BE2C (cell line): ENCODE results near the gene ANKRD13B.

Source experiments
- DNase-seq: peaks from one replicate; pipeline ENCODE4 v3.0.0-alpha.2; 2020
- H3K27me3 ChIP-seq: fragments of 250-450 bp; sonication (Bioruptor Pico); 2 replicates; pipeline ENCODE4 v1.5.1; 2020; ENCODE audit warnings: mild to moderate bottlenecking
- H3K36me3 ChIP-seq: fragments of 250-450 bp; sonication (Bioruptor Pico); 2 replicates; pipeline ENCODE4 v1.5.1; 2020; ENCODE audit warnings: mild to moderate bottlenecking
- H3K4me1 ChIP-seq: fragments of 250-450 bp; sonication (Bioruptor Pico); 2 replicates; pipeline ENCODE4 v1.5.1; 2020
- H3K4me3 ChIP-seq: 2 replicates; pipeline ENCODE4 v1.5.1; 2011; ENCODE audit warnings: low read depth, low read length
- H3K9me3 ChIP-seq: fragments of 250-450 bp; sonication (Bioruptor Pico); 2 replicates; pipeline ENCODE4 v1.5.1; 2020
- TF ChIP-seq, protein P1 (sequence below): IDR thresholded peaks from 2 replicates; pipeline ENCODE4 v1.5.1; 2012; ENCODE audit warnings: mild to moderate bottlenecking, low read depth, low read length

ANKRD13B gene

GRCh38 chr17:29614349-29615047 lies 21.6 kb downstream of the ANKRD13B start:
- Histone ChIP-seq H3K4me1 (no peaks in the 10 kb centered on the region), H3K4me3 (no peak overlapping the region), H3K9me3 (no peaks in the 10 kb centered on the region), H3K36me3 (peaks cover 13% of the 10 kb centered on the region), H3K27me3 (no peaks in the 10 kb centered on the region)
- DNase-seq: no peak
- TF ChIP-seq, protein P1, sequence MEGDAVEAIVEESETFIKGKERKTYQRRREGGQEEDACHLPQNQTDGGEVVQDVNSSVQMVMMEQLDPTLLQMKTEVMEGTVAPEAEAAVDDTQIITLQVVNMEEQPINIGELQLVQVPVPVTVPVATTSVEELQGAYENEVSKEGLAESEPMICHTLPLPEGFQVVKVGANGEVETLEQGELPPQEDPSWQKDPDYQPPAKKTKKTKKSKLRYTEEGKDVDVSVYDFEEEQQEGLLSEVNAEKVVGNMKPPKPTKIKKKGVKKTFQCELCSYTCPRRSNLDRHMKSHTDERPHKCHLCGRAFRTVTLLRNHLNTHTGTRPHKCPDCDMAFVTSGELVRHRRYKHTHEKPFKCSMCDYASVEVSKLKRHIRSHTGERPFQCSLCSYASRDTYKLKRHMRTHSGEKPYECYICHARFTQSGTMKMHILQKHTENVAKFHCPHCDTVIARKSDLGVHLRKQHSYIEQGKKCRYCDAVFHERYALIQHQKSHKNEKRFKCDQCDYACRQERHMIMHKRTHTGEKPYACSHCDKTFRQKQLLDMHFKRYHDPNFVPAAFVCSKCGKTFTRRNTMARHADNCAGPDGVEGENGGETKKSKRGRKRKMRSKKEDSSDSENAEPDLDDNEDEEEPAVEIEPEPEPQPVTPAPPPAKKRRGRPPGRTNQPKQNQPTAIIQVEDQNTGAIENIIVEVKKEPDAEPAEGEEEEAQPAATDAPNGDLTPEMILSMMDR: no peak

DNA sequence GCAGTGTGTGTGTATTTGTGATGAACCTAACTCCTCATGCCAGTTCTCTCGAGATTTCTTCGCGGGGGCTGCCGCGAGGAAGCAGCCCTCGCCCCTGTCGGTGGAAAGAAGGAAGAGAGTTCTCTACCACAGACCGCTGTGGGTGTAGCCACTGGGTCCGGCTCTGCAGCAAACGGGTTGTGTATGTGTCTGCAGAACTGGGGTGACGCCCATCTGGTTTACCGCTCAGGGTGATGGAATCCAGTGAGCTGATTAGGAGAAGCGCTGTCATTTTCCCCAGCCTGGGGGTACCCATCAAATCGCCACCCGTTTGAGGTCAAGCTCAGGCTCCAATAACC lies 22.1 kb downstream of the ANKRD13B start:
- H3K9me3 ChIP-seq: no peaks in the 10 kb centered on the region
- H3K36me3 ChIP-seq: peaks cover 13% of the 10 kb centered on the region
- TF ChIP-seq, protein P1: no peak
- H3K4me1 ChIP-seq: no peaks in the 10 kb centered on the region
- DNase-seq: no peak
- no peaks in the 10 kb centered on the region for H3K27me3 ChIP-seq
- no peak overlapping the region for H3K4me3 ChIP-seq

DNA sequence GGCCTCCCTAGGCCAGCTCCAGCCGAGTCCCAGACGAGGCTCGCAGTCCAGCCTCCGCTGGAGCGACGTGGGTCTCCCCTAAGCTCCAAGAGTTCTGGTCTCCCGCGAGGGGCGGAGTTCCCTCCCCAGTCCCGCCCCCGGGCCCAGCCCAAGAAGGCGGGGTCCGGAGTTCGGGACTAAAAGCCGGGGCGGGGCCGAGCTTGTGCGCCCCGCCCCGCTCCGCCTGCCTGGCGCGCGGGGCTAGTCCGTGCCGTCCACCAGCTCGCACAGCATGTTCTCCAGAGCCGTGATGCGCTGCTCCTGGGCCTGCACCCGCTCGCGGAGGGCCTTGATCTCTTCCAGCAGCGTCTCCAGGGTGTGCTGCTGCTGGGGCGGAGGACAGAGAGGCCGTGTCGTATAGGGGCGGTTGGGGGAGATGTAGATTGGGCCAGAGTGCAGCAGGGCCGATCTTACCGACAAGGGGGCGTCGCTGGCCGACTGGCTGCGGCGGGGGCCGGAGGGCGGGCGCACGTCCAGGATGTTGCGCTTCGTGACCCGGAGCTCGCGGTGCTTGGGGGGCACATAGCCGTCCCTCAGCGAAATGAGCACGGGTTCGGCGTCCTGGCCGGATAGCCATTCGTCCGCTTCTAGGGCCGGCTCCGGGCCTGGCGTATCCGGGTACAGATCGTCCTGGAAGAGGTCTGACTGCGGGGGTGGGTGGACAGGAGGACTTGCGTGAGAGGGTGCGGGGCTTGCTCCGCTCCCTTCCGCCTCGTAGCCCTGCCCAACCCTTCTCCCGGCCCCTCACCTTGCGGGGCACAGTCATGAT lies 22.8 kb downstream of the ANKRD13B start:
- Histone ChIP-seq H3K4me3 (no peak overlapping the region), H3K4me1 (no peaks in the 10 kb centered on the region)

GRCh38 chr17:29616300-29617048 lies 23.5 kb downstream of the ANKRD13B start:
- DNase-seq: no peak
- no peaks in the 10 kb centered on the region for H3K9me3 ChIP-seq
- TF ChIP-seq, protein P1: no peak
- no peaks in the 10 kb centered on the region for H3K4me1 ChIP-seq
- peaks cover 13% of the 10 kb centered on the region for H3K36me3 ChIP-seq
- no peak overlapping the region for H3K4me3 ChIP-seq
- H3K27me3 ChIP-seq: no peaks in the 10 kb centered on the region

More for the DNA sequence above, 22.8 kb downstream of the ANKRD13B start:
- no peak for DNase-seq
- TF ChIP-seq, protein P1: no peak
- peaks cover 13% of the 10 kb centered on the region for H3K36me3 ChIP-seq
- H3K27me3 ChIP-seq: no peaks in the 10 kb centered on the region
- H3K9me3 ChIP-seq: no peaks in the 10 kb centered on the region

DNA sequence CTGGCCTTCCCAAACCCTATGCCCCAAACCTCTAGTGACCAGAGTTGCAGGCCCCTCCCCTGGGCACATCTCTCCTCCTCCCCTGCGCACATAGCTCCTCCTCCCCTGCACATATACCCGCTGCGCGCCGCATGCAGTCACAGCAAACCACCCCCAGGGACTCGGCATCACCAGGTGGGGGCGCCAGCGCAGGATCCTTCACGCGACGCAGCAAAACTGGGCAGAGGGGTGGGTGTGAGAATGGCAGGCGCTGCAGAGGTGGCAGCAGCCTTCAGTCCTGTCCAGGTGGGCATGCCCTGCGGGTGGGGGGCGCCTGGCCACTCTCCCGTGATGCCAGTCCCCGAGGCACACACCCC lies 24.2 kb downstream of the ANKRD13B start:
- H3K4me1 ChIP-seq: no peaks in the 10 kb centered on the region
- no peak overlapping the region for H3K4me3 ChIP-seq
- H3K9me3 ChIP-seq: no peaks in the 10 kb centered on the region
- TF ChIP-seq, protein P1: peak; percentile 61
- H3K27me3 ChIP-seq: no peaks in the 10 kb centered on the region
- peaks cover 13% of the 10 kb centered on the region for H3K36me3 ChIP-seq
- DNase-seq: peak; percentile 78
